ENCODE results near the gene NOTCH4. TPM values are rescaled to one million over a fixed set of nuclear protein-coding genes. Genes with fewer than 3 reads are reported as not detected.
A peak's percentile ranks its signal among the peaks of the same experiment; 100 is the strongest.

NOTCH4 gene
- total RNA-seq, 1 experiment from 2014 or later = 0.27 TPM

- in situ Hi-C loops (cut with HindIII; ENCODE audit: low sequenced_read_pairs) = no loop called here
Observed at GRCh38 chr6:32174416-32174815, 49.5 kb downstream of the NOTCH4 start.

GRCh38 chr6:32173051-32173727 lies 50.7 kb downstream of the NOTCH4 start:
- in situ Hi-C loops (cut with HindIII; ENCODE audit: low sequenced_read_pairs) = no loop called here
- no peak for DNase-seq (ENCODE audit: low spot score)

More at GRCh38 chr6:32174416-32174815, 49.5 kb downstream of the NOTCH4 start:
- no peak for DNase-seq (ENCODE audit: low spot score)

GRCh38 chr6:32171234-32171633 lies 52.6 kb downstream of the NOTCH4 start:
- in situ Hi-C loops (cut with HindIII; ENCODE audit: low sequenced_read_pairs) = no loop called here
- no peak for DNase-seq (ENCODE audit: low spot score)

- in situ Hi-C loops (cut with HindIII; ENCODE audit: low sequenced_read_pairs) = no loop called here
- DNase-seq (ENCODE audit: low spot score) = no peak
Observed at GRCh38 chr6:32170294-32170693, 53.6 kb downstream of the NOTCH4 start.

GRCh38 chr6:32168807-32169591 lies 54.9 kb downstream of the NOTCH4 start:
- DNase-seq (ENCODE audit: low spot score) = no peak
- in situ Hi-C loops (cut with HindIII; ENCODE audit: low sequenced_read_pairs) = no loop called here

- in situ Hi-C loops (cut with HindIII; ENCODE audit: low sequenced_read_pairs) = no loop called here
- no peak for DNase-seq (ENCODE audit: low spot score)
Observed at GRCh38 chr6:32168350-32168749, 55.5 kb downstream of the NOTCH4 start.

GRCh38 chr6:32167761-32168262 lies 56.1 kb downstream of the NOTCH4 start:
- in situ Hi-C loops (cut with HindIII; ENCODE audit: low sequenced_read_pairs) = no loop called here
- DNase-seq (ENCODE audit: low spot score) = no peak

- no peak for DNase-seq (ENCODE audit: low spot score)
Observed at GRCh38 chr6:32167154-32167760, 56.6 kb downstream of the NOTCH4 start.

GRCh38 chr6:32166411-32167061 lies 57.3 kb downstream of the NOTCH4 start:
- DNase-seq (ENCODE audit: low spot score) = no peak
- in situ Hi-C loops (cut with HindIII; ENCODE audit: low sequenced_read_pairs) = no loop called here

More at GRCh38 chr6:32167154-32167760, 56.6 kb downstream of the NOTCH4 start:
- in situ Hi-C loops (cut with HindIII; ENCODE audit: low sequenced_read_pairs) = no loop called here

GRCh38 chr6:32164295-32164694 lies 59.6 kb downstream of the NOTCH4 start, which contains the start of gene EGFL8:
Gene EGFL8 (plus strand): TSS chr6:32164595. CDS start chr6:32166166, 1,571 bp downstream.
- no peak for DNase-seq (ENCODE audit: low spot score)
- in situ Hi-C loops (cut with HindIII; ENCODE audit: low sequenced_read_pairs) = no loop called here

- no peak for DNase-seq (ENCODE audit: low spot score)
- in situ Hi-C loops (cut with HindIII; ENCODE audit: low sequenced_read_pairs) = no loop called here
Observed at GRCh38 chr6:32163559-32164258, 60.2 kb downstream of the NOTCH4 start.

GRCh38 chr6:32158052-32158451 lies 65.8 kb downstream of the NOTCH4 start:
- in situ Hi-C loops (cut with HindIII; ENCODE audit: low sequenced_read_pairs) = no loop called here
- no peak for DNase-seq (ENCODE audit: low spot score)

- in situ Hi-C loops (cut with HindIII; ENCODE audit: low sequenced_read_pairs) = no loop called here
- DNase-seq (ENCODE audit: low spot score) = no peak
Observed at GRCh38 chr6:32156891-32157290, 67.0 kb downstream of the NOTCH4 start.

GRCh38 chr6:32154514-32155161 lies 69.2 kb downstream of the NOTCH4 start:
- in situ Hi-C loops (cut with HindIII; ENCODE audit: low sequenced_read_pairs) = no loop called here
- peak; percentile 72 for DNase-seq (ENCODE audit: low spot score)

GRCh38 chr6:32153564-32154513 lies 70.0 kb downstream of the NOTCH4 start, which contains the start of gene PPT2:
Gene PPT2 (plus strand): TSS chr6:32154141. CDS start chr6:32154595, 454 bp downstream.
- in situ Hi-C loops (cut with HindIII; ENCODE audit: low sequenced_read_pairs) = no loop called here
- peak; percentile 95 for DNase-seq (ENCODE audit: low spot score)

- DNase-seq (ENCODE audit: low spot score) = peak; percentile 75
- in situ Hi-C loops (cut with HindIII; ENCODE audit: low sequenced_read_pairs) = no loop called here
Observed at GRCh38 chr6:32152769-32153563, 70.9 kb downstream of the NOTCH4 start.
